HepG2 (cell line): ENCODE results near the gene CCR2.

Experiments
- ATF7-NPFF ChIP-seq: sonication (generic); formaldehyde crosslinking; IDR thresholded peaks from 2 replicates; pipeline ENCODE4 v1.8.1; 2023; ENCODE audit warnings: mild to moderate bottlenecking, low read depth, missing genetic modification reagents, moderate library complexity
- EZH2 ChIP-seq: conservative IDR thresholded peaks from 2 replicates; pipeline ENCODE4 v1.6.1; 2012; ENCODE audit warnings: mild to moderate bottlenecking, low read depth, low read length, moderate library complexity
- KLF15 ChIP-seq: sonication (generic); formaldehyde crosslinking; IDR thresholded peaks from 2 replicates; pipeline ENCODE4 v1.8.1; 2023; ENCODE audit warnings: borderline replicate concordance, mild to moderate bottlenecking, inconsistent platforms, missing genetic modification reagents, mixed read lengths
- MAX ChIP-seq: IDR thresholded peaks from 2 replicates; pipeline ENCODE4 v1.6.1; 2012; ENCODE audit warnings: inconsistent platforms

- no peak for TF ChIP-seq ATF7-NPFF (CRISPR knock-in tag)
- TF ChIP-seq KLF15, result no peak
- no peak for TF ChIP-seq MAX
- no peak for TF ChIP-seq EZH2
These were observed 18.8 kb downstream of the CCR2 start for GRCh38 chr3:46372492-46373359.
